GM04504 (cell line): ENCODE measurements around the gene ARPC2.
"Not testable (repeated sequence)": the region's sequence is repeated elsewhere in the genome, so short reads cannot be mapped to it uniquely, and the experiment has no call there.

ENCODE experiments used
- DNase-seq: peaks from one replicate; pipeline ENCODE4 v3.0.0-alpha.2; 2012; ENCODE audit warnings: low read depth

The ARPC2 gene

DNA sequence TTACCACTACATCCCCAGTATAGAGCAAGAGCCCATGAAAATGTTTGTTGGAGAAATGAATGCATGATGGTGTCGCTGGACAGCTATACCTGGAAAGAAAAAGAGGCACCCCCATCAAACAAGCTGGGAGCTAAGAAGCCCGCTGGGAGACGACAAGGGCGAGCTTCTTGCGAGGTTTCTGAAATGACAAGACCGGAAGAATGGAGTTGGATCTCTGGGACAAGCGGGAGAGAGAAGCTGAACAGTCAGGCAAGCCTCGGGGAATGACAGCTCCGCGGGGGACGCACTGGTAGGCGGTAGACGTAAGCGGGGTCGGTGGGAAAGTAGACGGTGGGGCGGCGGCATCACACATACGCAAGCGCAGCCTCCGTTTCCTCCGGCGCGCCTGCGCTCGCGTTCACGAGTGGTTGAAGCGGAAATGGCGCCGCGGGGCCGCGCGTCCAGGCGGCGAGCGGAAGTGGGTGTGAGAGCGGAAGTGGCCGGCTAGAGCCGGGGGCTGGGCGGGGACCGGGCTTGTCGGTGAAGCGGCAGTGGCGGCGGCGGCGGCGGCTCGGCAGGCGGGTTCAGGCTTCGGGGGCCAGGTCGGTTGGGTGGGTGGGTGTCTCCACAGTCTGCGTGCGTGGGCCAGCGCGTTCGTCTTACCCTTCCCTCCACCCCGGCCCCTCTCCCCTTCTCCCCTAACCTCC, at the start of gene ARPC2:
Gene ARPC2, plus strand, starts transcription at position 516 of the 686 bp plus-strand sequence. CDS start 282 bp downstream, outside the sequence.
- DNase-seq, result peak; percentile 85

- DNase-seq, result no peak
Observed at GRCh38 chr2:218168016-218168415, 49.0 kb upstream of the ARPC2 start.

DNA sequence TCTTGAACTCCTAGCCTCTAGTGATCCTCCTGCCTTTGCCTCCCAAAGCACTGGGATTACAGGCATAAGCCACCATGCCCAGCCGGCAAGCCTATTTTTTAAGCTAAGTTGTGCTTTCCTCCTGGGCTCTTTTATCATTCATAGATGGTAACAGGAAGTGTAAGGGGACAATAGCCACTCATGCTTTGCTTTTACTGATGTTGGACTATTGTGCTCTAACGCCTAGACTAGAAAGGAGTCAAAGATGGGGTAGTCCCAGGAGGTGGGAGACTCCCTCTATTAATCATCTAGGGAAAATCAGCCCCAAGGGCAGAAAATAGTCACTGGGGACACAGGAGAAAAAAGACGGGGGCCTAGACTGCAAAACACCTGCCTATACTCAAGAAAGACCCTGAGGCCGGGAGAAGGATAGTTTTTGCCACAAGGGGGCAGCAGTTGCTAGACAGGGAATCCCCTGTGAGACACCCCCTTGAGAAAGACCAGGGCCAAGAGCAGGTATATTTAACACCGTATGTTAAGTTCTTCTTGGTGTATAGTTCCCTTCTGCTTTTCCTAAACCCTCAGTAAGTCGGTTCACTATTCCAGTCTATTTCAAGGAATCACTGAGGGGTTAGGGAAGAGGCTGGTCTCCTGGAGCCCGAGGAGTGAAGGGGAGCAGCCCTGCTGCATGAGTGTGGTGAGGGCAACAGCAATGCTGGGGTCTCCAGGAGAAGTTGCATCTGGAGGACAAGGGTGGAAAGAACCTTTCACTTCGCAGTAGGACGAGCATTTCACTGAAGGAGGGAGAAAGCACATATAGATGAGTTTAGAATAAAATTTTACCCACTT, 48.1 kb upstream of the ARPC2 start:
- DNase-seq, result no peak

- DNase-seq, result no peak
Observed at GRCh38 chr2:218169757-218170546, 47.0 kb upstream of the ARPC2 start.

DNA sequence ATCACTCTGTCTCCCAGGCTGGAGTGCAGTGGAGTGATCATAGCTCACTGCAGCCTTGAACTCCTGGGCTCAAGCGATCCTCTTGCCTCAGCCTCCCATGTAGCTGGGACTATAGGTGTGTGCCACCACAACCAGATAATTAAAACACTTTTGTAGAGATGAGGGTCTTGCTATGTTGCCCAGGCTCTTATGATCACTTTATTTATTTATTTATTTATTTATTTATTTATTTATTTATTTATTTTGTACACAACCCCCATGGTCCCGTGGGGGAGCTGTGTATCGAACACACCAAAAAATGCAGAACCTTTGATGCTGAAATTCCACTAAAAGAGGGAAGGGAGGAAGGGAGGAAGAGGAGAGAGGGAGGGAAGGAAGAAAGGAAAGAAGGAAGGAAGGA, 45.2 kb upstream of the ARPC2 start:
- DNase-seq, result not testable (repeated sequence)

DNA sequence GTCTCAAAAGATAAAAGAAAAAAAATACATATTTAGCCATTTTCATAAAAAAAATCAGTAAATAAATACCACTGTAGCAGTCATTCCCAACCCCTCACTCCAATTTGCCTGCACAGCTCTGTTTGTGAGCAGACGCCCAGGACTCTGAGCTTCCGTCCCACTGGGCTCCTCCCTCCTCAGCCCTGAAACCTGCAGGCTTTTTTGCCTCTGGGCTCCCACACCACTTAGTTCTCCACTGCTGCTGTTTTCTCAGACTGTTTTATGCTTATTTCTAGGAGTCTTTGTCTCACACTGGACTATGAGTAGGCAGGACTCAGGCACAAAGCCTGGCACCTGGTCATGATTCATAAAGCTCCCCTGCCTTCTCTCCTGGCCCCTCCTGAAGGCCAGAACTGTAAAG, 44.1 kb upstream of the ARPC2 start:
- DNase-seq, result no peak

DNA sequence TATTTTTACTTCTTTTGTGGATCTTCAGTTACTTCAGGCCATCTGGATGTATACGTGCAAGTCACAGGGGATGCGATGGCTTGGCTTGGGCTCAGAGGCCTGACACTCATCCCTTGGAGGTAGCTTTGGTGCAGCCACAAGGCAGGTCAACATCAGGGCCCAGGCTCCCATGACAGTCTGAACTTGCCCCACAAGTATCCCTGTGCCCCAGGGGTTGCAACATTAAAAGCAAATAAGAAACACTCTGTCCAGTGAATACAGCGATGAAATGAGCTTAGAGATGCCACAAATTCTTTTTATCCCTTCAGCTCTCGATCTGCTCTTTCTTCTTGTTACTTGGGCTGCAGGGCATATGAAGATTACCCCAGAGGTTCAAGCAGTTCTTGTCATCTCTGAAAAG, 37.2 kb upstream of the ARPC2 start:
- no peak for DNase-seq

GRCh38 chr2:218180467-218181114, 36.4 kb upstream of the ARPC2 start:
- DNase-seq, result no peak

DNA sequence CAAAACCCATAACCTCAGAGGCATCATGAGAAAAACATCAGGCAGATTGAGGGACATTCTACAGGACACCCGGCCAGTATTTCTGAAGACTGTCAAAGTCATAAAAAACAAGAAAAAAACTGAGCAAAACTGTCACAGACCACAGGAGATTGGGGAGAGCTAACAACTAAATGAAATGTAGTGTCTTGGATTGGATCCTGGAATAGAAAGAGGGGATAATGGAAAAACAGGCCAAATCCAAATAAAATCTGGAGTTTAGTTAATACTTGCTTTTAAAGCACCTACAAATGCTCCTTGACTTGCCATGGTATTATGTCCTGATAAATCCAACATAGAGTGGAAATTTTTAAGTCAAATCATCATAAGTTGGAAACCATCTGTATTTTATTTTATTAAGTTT, 32.7 kb upstream of the ARPC2 start:
- DNase-seq, result no peak

DNA sequence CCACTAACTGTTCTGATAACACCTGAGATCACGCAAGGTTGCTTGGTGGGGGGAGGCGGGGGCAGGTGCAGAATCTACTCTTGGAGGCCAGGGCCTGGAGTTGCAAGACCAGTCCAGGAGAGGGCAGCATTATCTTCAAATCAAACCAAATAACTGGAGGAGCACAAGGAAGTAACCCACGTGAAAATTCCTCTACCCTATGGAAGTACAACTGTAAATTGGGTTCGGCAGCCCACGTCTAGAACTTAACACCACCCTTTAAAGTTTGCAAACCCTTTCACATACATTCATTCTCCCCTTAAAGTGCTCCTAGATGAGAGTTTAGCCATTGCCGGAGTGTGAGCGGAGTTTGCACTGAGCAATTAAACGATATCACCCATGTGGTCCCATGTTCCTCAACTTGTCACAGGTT, 30.6 kb upstream of the ARPC2 start:
- DNase-seq, result peak; percentile 31

DNA sequence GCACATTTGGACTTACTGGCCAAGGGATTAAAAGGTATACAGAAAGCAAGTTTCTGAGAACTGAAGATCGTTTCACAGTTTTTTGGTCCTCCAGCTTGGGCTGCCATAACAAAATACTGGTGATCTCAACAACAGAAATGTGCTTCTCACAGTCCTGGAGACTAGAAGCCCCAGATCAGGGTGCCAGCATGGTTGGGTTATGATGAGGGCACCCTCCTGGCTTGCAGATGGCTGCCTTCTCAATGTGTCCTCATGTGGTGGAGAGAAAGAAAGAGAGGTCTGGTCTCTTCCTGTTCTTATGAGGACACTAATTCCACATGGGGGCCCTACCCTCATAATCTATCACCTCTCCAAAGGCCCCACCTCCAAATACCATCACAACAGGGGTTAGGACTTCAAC, 30.1 kb upstream of the ARPC2 start:
- no peak for DNase-seq

GRCh38 chr2:218187296-218188015, 29.5 kb upstream of the ARPC2 start:
- no peak for DNase-seq

- no peak for DNase-seq
Observed at GRCh38 chr2:218188528-218188927, 28.5 kb upstream of the ARPC2 start.

- no peak for DNase-seq
Observed at GRCh38 chr2:218192902-218193430, 24.0 kb upstream of the ARPC2 start.

DNA sequence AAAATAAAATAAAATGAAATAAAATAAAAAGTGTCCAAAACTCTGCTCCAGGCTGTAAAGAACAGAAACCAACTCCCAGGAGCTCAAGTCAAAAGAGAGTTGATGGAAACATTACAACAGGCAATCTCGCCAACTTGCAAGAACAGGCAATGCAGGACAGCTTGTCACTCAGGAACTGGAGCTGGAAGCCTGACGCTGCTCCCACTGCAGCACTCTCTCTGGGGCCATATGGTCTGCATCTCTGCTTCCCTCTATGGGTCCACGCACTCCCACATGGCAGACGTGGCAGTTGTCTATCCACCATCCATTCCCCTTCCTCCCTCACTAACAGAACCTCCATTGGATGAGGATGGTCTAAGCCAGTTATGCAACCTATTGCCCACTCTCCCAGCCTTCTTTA, 23.3 kb upstream of the ARPC2 start:
- no peak for DNase-seq

- no peak for DNase-seq
Observed at GRCh38 chr2:218194880-218195279, 22.1 kb upstream of the ARPC2 start.

DNA sequence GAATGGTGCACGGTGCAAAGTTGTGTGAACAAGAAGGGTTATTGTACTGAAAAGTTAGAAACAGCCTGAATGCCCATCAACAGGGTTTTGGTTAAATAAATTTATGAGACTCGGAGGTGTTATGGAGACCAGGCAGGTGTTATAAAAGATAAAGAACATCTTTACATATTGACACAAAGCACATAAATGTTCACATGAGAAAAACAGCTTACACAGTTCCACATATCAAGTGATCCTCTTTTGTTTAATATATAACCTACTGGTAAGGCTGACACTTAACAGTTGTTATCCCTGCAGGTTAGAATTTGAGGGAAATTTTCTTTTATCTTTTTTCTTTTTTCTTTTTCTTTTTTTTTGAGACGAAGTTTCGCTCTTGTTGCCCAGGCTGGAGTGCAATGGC, 20.0 kb upstream of the ARPC2 start:
- DNase-seq, result no peak

GRCh38 chr2:218202266-218202665, 14.7 kb upstream of the ARPC2 start:
- no peak for DNase-seq

DNA sequence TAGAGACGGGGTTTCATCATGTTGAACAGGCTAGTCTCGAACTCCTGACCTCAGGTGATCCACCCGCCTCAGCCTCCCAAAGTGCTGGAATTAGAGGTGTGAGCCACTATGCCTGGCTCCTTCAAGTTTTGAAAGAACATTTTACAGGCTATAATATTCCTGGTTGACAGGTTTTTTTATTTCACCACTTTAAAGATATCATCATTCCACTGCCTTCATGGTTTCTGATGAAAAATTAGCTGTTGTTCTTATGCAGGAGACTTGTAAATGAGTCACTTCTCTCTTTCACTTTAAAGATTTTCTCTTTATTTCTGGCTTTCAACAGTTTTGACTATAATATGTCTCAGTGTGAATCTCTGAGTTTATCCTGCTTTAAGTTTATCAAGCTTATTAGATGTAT, 7.9 kb upstream of the ARPC2 start:
- no peak for DNase-seq

DNA sequence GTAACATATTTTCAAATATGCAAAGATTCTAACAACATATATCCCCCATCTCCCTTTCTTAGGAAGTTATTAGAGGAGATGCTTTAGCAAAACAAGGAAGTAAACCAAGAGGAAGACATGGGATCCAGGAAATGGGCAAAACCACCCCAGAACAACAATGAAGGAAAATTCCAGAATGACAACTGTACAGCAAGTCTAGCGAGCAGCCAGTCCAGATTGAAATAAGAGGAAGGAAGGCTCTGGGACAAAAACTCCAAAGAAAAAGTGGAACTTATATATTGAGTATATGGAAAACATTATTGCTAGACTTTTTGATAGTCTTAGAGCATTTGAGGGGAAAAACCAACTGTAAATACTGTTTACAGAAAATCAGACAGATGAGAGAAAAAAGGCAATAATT, 2.9 kb upstream of the ARPC2 start:
- DNase-seq, result no peak

- no peak for DNase-seq
Observed at GRCh38 chr2:218216336-218216673, 684 bp upstream of the ARPC2 start.
